Measurements from ENCODE around the gene UBXN4. TPM values are rescaled to one million over a fixed set of nuclear protein-coding genes. Genes with fewer than 3 reads are reported as not detected.
"Not testable (repeated sequence)": the region's sequence is repeated elsewhere in the genome, so short reads cannot be mapped to it uniquely, and the experiment has no call there.

UBXN4 gene
- total RNA-seq, 1 donor from 2014 or later = 88.1 TPM

- intact Hi-C loops (cut with DNase I) = no loop called here
- no peaks in the 10 kb centered on the region for H3K27me3 ChIP-seq (ENCODE audit: low read depth)
- TF ChIP-seq CTCF (IDR thresholded peaks at IDR 0.05) = no peak
- DNase-seq (no peak), ATAC-seq (no peak)
- H3K27ac ChIP-seq = no peak overlapping the region
- no peaks in the 10 kb centered on the region for H3K4me1 ChIP-seq
- H3K9me3 ChIP-seq = peaks cover 6% of the 10 kb centered on the region
- H3K36me3 ChIP-seq = no peaks in the 10 kb centered on the region
- H3K4me3 ChIP-seq = no peak overlapping the region
Measured at GRCh38 chr2:135799738-135800137, 58.1 kb downstream of the UBXN4 start.

GRCh38 chr2:135800513-135801460, 59.1 kb downstream of the UBXN4 start:
- Histone ChIP-seq H3K36me3 (no peaks in the 10 kb centered on the region), H3K4me3 (no peak overlapping the region), H3K27ac (no peak overlapping the region), H3K27me3 (ENCODE audit: low read depth) (no peaks in the 10 kb centered on the region), H3K9me3 (peaks cover 6% of the 10 kb centered on the region), H3K4me1 (no peaks in the 10 kb centered on the region)
- intact Hi-C loops (cut with DNase I) = no loop called here
- ATAC-seq = no peak
- DNase-seq = no peak
- TF ChIP-seq CTCF (IDR thresholded peaks at IDR 0.05) = no peak

GRCh38 chr2:135802350-135802749, 60.7 kb downstream of the UBXN4 start:
- Histone ChIP-seq H3K27me3 (ENCODE audit: low read depth) (no peaks in the 10 kb centered on the region), H3K9me3 (peaks cover 6% of the 10 kb centered on the region), H3K27ac (no peak overlapping the region), H3K4me3 (no peak overlapping the region), H3K36me3 (no peaks in the 10 kb centered on the region), H3K4me1 (no peaks in the 10 kb centered on the region)
- ATAC-seq (no peak), DNase-seq (no peak)
- intact Hi-C loops (cut with DNase I) = no loop called here
- no peak for TF ChIP-seq CTCF (IDR thresholded peaks at IDR 0.05)

GRCh38 chr2:135803278-135803677, 61.6 kb downstream of the UBXN4 start:
- Histone ChIP-seq H3K4me1 (no peaks in the 10 kb centered on the region), H3K27ac (no peak overlapping the region), H3K27me3 (ENCODE audit: low read depth) (no peaks in the 10 kb centered on the region), H3K4me3 (no peak overlapping the region), H3K9me3 (peaks cover 6% of the 10 kb centered on the region), H3K36me3 (no peaks in the 10 kb centered on the region)
- ATAC-seq (peak; percentile 43 to 85), DNase-seq (no peak)
- intact Hi-C loops (cut with DNase I) = no loop called here
- TF ChIP-seq CTCF (IDR thresholded peaks at IDR 0.05) = no peak

- ATAC-seq; H3K4me3 ChIP-seq; H3K27me3 ChIP-seq (ENCODE audit: low read depth); H3K9me3 ChIP-seq; intact Hi-C loops (cut with DNase I); H3K36me3 ChIP-seq; H3K27ac ChIP-seq; H3K4me1 ChIP-seq; DNase-seq: not testable (repeated sequence)
Measured at GRCh38 chr2:135807874-135808273, 66.2 kb downstream of the UBXN4 start.

- no peak for TF ChIP-seq CTCF (IDR thresholded peaks at IDR 0.05)
- intact Hi-C loops (cut with DNase I) = no loop called here
- DNase-seq = no peak
- Histone ChIP-seq H3K36me3 (no peaks in the 10 kb centered on the region), H3K4me3 (no peak overlapping the region), H3K27me3 (ENCODE audit: low read depth) (no peaks in the 10 kb centered on the region), H3K4me1 (no peaks in the 10 kb centered on the region), H3K9me3 (no peaks in the 10 kb centered on the region), H3K27ac (no peak overlapping the region)
- ATAC-seq = no peak
Measured at GRCh38 chr2:135812907-135813511, 71.4 kb downstream of the UBXN4 start.
